GM21390 (cell line): ENCODE data around the gene TTC7B.

ENCODE experiments used
- ATAC-seq: cut with Tn5 transposase; IDR thresholded peaks from one replicate; pipeline ENCODE4 v1.9.1; 2021; ENCODE audit not compliant: unreplicated experiment

The TTC7B gene

GRCh38 chr14:90551733-90552464 lies 264.3 kb downstream of the TTC7B start:
- ATAC-seq = no peak

DNA sequence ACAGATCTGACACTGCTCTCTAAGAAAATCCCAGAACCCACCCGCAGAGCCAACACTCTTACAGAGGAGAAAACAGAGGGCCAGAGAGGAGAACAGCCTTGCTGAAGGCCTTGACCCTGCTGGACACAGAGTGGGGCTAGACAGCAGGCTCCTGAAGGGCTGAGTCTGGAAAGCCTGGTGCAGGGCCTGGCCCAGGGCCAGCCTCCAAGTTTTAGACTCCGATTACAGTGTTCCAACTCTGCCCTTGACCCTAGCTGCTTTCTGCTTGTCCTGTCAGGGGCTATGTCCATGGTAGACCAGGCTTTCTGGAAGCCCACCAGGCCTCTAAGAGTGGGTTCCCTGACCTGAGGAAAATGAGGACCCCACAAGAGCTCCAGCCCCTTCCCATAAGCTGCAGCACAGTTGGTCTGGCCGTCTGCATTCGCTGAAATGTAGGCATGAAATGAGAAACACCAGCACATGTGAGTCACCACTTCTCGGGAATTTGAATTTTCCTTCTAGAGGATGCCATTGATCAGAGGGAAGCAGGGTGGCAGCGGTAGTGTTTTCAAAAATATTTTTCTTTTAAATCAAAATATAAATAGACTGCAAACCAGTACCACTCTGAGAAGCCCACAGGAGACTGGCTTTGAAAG lies 265.0 kb downstream of the TTC7B start:
- ATAC-seq = no peak

- ATAC-seq = no peak
Observed at GRCh38 chr14:90549794-90550641, 266.2 kb downstream of the TTC7B start.

DNA sequence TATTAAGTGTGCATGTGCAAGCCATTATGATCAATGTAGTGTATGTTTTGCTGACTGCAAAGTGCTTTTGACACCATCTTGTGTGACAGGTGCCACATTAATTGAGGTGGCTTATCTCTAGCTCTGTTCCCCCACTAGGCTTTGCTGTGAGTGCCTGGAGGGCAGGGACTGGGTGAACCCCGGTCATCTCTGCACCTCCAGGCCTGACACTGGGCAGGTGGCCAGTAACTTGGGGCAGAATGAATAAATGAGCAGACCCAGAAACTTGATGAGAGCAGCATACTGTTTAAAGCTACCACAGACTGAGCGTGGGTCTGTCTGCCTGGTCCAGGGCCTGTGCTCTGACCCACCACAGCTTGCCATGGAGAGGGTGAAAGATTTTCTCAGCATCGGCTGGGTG lies 267.8 kb downstream of the TTC7B start:
- no peak for ATAC-seq

DNA sequence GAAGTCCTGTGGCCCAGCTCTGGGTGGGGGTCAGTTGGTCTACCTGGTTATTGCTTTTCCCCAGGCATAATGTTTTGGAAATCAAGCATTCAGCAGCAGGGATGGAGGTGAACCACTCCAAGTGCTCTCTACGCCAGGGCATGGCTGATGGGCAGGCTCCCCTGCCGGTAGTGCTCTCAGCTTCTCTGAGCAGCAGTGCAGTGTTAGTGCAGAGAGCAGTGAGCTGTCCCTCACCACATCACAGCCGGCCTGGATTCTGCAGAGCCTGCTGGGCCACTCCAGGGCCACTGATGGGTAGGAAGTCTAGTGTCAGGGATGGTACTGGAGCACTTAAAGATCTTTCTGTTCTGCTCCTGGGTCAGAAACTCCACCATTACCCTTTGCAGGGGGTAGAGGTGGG lies 268.3 kb downstream of the TTC7B start:
- no peak for ATAC-seq

GRCh38 chr14:90547250-90547649 lies 269.0 kb downstream of the TTC7B start:
- no peak for ATAC-seq

DNA sequence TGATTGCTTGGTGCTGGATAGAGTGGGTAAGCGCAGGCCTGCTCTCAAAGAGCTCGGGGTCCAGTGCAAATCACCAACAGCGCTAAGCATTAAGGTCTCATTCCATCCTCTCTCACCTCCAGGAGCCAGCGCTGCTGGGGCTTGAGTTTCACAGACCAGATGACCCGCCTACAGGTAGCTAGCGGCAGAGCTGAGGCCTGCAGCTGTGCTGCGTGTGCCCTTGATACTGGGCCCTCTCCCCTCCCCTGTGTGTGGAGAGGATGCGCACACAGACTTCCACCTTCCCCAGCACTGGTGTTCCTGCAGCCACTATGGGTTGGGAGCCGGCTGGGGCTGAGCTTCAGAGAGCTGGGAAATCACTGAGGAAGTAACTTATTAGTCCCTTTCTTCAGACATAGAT lies 269.5 kb downstream of the TTC7B start:
- ATAC-seq = no peak

DNA sequence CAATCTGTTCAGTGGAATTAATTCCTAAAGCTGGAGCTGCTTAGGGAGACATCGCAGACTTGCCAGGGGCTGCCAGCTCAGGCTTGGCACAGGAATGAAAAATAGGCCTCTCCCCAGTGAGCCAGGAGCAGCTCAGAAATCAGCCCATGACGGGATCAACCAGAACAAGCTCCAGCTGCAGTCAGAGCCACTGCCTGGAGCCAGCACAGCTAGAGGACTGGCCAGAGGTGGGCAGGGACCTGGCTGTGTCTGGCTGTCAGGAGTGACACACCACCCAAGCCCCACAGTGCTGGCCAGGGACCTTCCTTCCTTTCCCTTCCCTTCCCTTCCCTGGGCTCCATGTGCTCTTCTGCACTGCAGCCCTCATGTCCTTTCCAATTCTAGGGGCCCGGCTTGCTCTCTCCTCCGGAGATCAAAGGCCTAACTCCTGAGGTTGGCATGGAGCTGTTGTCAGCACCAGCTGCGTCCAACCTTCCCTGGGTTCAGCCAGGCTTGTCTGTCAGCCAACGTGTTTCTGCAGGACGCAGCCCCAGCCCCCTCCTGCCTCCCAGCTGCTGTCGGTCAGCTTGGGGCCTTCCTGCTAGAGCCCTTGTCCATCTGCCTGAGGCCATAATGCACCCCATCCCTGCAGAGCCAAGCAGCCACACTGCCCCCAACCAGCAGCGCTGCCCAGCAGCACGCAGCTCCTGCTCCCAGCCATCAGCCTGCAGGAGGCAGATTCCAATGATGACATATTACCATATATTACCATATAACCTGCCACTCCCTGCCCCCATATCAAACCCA lies 270.1 kb downstream of the TTC7B start:
- ATAC-seq = no peak

DNA sequence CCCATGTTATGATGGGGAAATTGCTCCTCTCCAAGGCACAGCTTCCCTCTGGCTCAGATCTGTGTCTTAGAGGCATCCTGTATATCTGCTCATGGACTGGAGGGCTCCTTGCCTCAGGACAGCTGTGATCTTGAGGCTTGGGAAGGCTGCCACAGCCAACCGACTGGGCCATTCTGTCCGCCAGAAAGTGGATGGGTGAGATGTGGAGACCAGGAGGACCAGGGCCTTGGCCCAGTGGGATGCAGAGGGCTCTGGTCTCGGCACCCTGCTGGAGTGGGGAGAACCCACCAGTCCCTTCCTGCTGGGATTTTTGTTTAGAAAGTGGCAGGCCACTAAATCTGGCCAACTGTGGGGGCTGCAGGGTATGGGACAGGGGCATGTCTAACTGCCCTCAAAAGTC lies 270.8 kb downstream of the TTC7B start:
- ATAC-seq = no peak

- no peak for ATAC-seq
Observed at GRCh38 chr14:90544971-90545370, 271.3 kb downstream of the TTC7B start.

DNA sequence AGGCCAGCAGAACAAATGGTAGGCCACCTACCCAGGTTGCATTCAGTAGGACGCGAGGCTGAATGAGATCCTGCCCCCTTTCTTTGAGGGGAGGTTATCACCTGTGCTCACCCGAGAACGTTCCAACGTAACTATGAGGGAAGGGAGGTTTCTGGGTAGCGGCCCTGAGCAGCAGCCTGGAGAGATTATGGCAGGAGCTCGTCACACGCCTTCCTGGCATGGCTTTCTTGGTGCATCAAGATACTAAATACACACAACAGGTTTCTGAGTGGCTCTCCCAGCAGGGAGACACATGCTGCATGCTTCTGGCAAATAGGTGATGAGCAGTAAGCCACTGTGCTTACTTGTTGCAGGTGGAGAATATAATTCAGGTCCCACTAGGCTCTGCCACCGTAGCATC lies 271.7 kb downstream of the TTC7B start:
- ATAC-seq = no peak

DNA sequence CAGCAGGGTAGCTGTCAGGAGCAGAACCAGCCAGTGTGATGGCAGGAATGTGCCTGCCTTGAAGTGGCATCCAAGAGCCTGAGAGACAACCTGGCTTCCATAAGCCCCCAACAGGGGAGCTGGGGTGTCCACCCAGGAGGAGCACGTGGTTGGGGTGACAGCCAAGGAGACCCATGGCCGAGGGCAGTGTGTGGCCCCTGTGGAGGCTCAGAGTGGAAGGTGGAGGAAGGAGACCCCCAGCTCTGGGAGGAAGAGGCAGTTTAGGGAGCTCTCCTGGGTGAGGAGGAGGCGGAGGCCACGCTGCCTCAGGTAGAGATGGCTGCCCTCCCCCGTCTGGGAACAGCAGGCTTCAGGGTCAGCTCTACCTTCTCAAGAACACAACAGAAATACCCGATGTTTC lies 272.4 kb downstream of the TTC7B start:
- ATAC-seq = no peak

- no peak for ATAC-seq
Observed at GRCh38 chr14:90541076-90541634, 275.1 kb downstream of the TTC7B start.

DNA sequence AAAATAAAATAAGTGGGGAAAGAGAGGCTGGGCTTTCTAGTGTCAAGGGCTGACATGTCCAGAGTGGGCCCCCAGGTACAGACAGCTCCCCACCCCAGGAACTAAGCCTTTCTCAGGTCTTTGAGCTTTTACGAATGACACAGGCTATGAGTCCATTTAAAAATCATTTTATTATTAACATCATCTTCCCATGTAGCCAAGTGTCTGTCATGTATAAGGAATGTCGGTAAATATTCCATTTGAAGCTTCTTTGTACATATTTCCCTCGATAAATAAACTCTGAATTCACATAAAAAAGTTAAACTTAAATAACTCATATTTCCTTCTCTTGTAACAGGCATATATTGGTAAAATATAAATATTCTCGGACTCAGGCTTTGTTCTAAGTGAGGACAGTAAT lies 275.8 kb downstream of the TTC7B start:
- no peak for ATAC-seq

GRCh38 chr14:90539996-90540395 lies 276.2 kb downstream of the TTC7B start:
- no peak for ATAC-seq

DNA sequence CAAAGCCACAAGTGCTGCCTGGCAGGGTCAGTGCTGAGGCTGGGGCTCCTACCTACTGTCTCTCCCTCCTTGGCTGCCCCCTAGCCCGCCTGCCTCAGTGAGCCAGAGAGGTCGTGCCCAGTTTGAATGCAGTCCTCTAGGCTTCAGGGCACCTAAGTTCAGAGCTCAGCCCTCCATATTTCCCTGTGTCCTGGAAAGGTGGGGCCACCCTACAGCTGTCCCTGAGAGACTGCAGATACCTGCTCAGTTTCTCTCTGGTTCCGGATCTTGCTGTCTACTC lies 276.8 kb downstream of the TTC7B start:
- no peak for ATAC-seq

DNA sequence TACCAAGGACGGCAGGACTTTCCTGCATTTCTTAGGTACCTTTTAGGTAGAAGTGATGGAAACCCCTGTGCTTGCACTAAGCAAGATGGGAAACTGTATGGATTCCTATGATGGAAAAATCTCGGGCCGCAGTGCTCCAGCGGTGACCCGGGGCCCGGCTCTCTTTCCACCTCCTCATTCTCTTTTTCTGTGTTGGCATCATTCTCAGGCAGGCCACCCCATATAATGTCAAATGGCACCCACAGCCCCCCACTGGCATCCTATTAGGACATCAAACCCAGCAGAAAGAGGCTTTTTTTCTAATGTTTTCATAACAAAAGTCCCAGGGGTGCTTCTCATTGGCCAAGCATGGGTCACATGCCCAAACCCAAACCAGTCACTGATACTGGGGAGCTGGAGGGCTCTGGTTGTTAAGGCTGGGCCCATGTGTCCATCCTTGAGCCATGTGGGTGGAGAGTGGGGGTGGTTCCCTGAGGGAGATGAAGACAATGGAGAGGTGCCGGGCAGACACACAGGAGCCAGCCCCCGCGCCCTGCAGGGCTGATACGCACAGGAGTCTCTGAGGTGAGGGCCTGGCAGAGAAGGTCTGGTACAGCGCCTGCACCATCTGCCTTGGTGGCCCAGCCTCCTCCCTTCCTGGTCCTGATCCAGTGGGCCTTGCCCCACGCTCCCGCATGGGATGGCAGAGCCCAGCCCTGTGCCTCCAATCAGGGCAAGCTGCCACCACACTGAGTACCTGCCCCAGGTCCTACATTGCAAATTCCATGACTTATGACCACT lies 277.3 kb downstream of the TTC7B start:
- no peak for ATAC-seq

DNA sequence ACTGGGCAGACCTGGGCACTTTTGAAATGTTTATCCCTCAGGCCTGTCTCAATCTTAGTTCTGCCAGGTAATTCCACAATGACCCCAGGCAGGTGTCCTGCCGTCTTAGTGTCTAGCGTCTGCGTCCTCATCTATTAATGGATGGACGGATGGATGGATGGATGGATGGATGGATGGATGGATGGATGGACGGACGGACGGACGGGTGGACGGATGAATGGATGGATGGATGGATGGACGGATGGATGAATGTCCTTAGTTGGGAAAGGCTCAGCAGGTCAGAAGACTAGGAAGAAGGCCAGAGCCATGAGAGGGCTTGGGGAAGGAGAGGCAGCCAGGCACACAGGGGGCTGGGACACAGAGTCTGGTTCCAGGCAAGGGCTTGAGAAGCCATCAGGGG lies 278.1 kb downstream of the TTC7B start:
- ATAC-seq = no peak

- ATAC-seq = no peak
Observed at GRCh38 chr14:90536511-90537191, 279.6 kb downstream of the TTC7B start.

DNA sequence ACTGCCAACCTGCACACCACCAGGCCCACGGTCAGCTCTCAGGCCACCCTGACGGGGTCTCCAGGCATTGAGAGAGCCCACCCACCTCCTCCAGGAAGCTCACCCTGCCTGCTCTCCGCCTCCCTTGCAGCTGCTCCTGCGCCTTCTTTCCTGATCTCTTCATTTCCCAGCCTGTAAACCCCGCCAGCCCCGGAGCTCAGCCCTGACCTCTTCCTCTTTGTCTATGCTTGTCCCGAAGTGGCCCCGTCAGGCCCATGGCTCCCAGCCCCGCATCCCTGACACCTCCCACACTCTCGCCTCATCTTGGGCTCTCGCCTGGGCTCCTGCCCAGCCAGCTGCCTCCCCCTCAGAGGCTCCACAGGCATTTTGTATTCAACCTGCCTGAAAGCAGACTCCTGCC lies 280.1 kb downstream of the TTC7B start:
- ATAC-seq = no peak
